Measurements from ENCODE around the gene HP1BP3. TPM values are rescaled to one million over a fixed set of nuclear protein-coding genes. Genes with fewer than 3 reads are reported as not detected.

Gene HP1BP3
- 100 to 1,000 TPM; 221 to 322 (median 237) TPM for total RNA-seq

GRCh38 chr1:20787029-20787839 lies at the start of gene HP1BP3:
HP1BP3 (minus strand) TSS chr1:20787307; CDS start chr1:20780440, 6,867 bp downstream.
- no peaks in the 10 kb centered on the region for H3K9me3 ChIP-seq
- peak within 1 kb of the TSS; percentile 90 to 99 (median 94) for H3K27ac ChIP-seq
- TF ChIP-seq CTCF (IDR thresholded peaks at IDR 0.05), result peak in 1 of 4 experiments; percentile 12
- peak; percentile 80 for TF ChIP-seq POLR2AphosphoS5 (IDR thresholded peaks at IDR 0.05)
- no peak for TF ChIP-seq EP300 (IDR thresholded peaks at IDR 0.05)
- TF ChIP-seq POLR2A (IDR thresholded peaks at IDR 0.05), result peak; percentile 69 to 76
- no peaks in the 10 kb centered on the region for H3K36me3 ChIP-seq
- ATAC-seq, result peak; percentile 85
- peaks cover 0 to 45% (median 8%) of the 10 kb centered on the region in 3 donors for H3K4me1 ChIP-seq
- H3K4me3 ChIP-seq, result peak within 1 kb of the TSS; percentile 76 to 97
- 0% methylated on average over 1 to 4 of the region's 99 CpGs for WGBS, 2 donors (ENCODE audit: low coverage in 1 of 2)
- no peaks in the 10 kb centered on the region for H3K27me3 ChIP-seq

GRCh38 chr1:20836230-20836629 lies 49.1 kb upstream of the HP1BP3 start:
- WGBS, 2 donors (ENCODE audit: low coverage in 1 of 2), result 100% methylated on average over 4 of the region's 4 CpGs
- Histone ChIP-seq H3K36me3 (peaks cover 0 to 42% of the 10 kb centered on the region in 2 donors), H3K4me1 (no peaks in the 10 kb centered on the region), H3K27ac (no peak overlapping the region), H3K9me3 (no peaks in the 10 kb centered on the region), H3K27me3 (no peaks in the 10 kb centered on the region), H3K4me3 (no peak overlapping the region)
- TF ChIP-seq CTCF (IDR thresholded peaks at IDR 0.05) (no peak), EP300 (IDR thresholded peaks at IDR 0.05) (no peak), POLR2A (IDR thresholded peaks at IDR 0.05) (no peak), POLR2AphosphoS5 (IDR thresholded peaks at IDR 0.05) (no peak)
- ATAC-seq, result no peak

- Histone ChIP-seq H3K36me3 (peaks cover 0 to 31% of the 10 kb centered on the region in 2 donors), H3K9me3 (no peaks in the 10 kb centered on the region), H3K27ac (no peak overlapping the region), H3K27me3 (no peaks in the 10 kb centered on the region), H3K4me3 (no peak overlapping the region), H3K4me1 (no peaks in the 10 kb centered on the region)
- TF ChIP-seq POLR2A (IDR thresholded peaks at IDR 0.05), result no peak
- TF ChIP-seq EP300 (IDR thresholded peaks at IDR 0.05), result no peak
- TF ChIP-seq POLR2AphosphoS5 (IDR thresholded peaks at IDR 0.05), result no peak
- TF ChIP-seq CTCF (IDR thresholded peaks at IDR 0.05), result no peak
- no peak for ATAC-seq
Measured at GRCh38 chr1:20834780-20835179, 47.7 kb upstream of the HP1BP3 start.

GRCh38 chr1:20834192-20834591 lies 47.1 kb upstream of the HP1BP3 start:
- H3K27me3 ChIP-seq, result no peaks in the 10 kb centered on the region
- no peak for ATAC-seq
- 100% methylated on average over 1 of the region's 1 CpG for WGBS, 2 donors (ENCODE audit: low coverage in 1 of 2)

More at GRCh38 chr1:20834192-20834591, 47.1 kb upstream of the HP1BP3 start:
- peaks cover 0 to 25% of the 10 kb centered on the region in 2 donors for H3K36me3 ChIP-seq
- no peak overlapping the region for H3K27ac ChIP-seq
- TF ChIP-seq POLR2A (IDR thresholded peaks at IDR 0.05), result no peak
- no peak for TF ChIP-seq EP300 (IDR thresholded peaks at IDR 0.05)
- no peak for TF ChIP-seq CTCF (IDR thresholded peaks at IDR 0.05)
- TF ChIP-seq POLR2AphosphoS5 (IDR thresholded peaks at IDR 0.05), result no peak
- H3K9me3 ChIP-seq, result no peaks in the 10 kb centered on the region
- H3K4me3 ChIP-seq, result no peak overlapping the region
- no peaks in the 10 kb centered on the region for H3K4me1 ChIP-seq

Data from gastroesophageal sphincter (tissue), 4 donors.